Chondrocyte (in vitro differentiated cells): Measurements from ENCODE around the gene RFX3. TPM values are rescaled to one million over a fixed set of nuclear protein-coding genes. Genes with fewer than 3 reads are reported as not detected.

Experiments
- DNase-seq: peaks from one replicate; pipeline ENCODE4 v3.0.0; 2021; ENCODE audit warnings: mixed read lengths, low spot score
- H3K27ac Mint-ChIP-seq: one replicate; pipeline ENCODE4 v1.8.0; 2021; ENCODE audit warnings: mild to moderate bottlenecking, moderate library complexity, mixed read lengths; ENCODE audit not compliant: unreplicated experiment
- H3K27me3 Mint-ChIP-seq: 2 replicates; pipeline ENCODE4 v1.8.0; 2021; ENCODE audit warnings: low read depth, mixed read lengths
- H3K36me3 Mint-ChIP-seq: 2 replicates; pipeline ENCODE4 v1.8.0; 2021; ENCODE audit warnings: low read depth, mixed read lengths
- H3K4me1 Mint-ChIP-seq: 2 replicates; pipeline ENCODE4 v1.8.0; 2021; ENCODE audit warnings: low read depth, mild to moderate bottlenecking, mixed read lengths
- H3K4me3 Mint-ChIP-seq: one replicate; pipeline ENCODE4 v1.8.0; 2021; ENCODE audit warnings: mild to moderate bottlenecking, moderate library complexity, mixed read lengths; ENCODE audit not compliant: unreplicated experiment
- H3K9me3 Mint-ChIP-seq: 2 replicates; pipeline ENCODE4 v1.8.0; 2021; ENCODE audit warnings: low read depth, mixed read lengths
- total RNA-seq: library from RNA; stranded (reverse); gene quantifications from 3 replicates; pipeline ENCODE4 v1.2.1, GENCODE V29; 2021
- TF ChIP-seq, protein P1 (sequence below): fragments of 200-600 bp; sonication (generic); IDR thresholded peaks from 2 replicates; pipeline ENCODE4 v1.5.0; 2021; ENCODE audit warnings: antibody characterized with exemption, mild to moderate bottlenecking, moderate library complexity

RFX3 gene
- total RNA-seq, 1 donor from 2014 or later = 4.1 TPM

DNA sequence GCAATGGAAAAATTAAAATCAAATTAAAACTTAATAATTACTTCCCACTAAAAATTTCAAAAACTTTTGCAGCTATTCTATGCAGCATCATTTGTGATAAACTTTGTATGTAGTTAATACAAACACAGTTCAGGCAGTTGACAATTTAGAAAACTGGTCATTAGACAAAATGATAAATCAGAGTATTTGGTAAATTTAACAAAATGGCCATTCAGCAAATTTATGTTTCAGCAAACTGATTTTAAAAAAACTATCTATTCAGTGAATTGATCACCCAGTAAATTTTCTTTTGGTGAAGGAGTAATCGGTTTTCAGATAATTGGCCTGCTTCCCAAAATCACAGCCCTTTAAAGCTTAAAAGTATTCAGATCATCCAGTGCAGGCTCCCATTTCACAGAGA, 116.3 kb downstream of the RFX3 start:
- H3K4me1 Mint-ChIP-seq = no peaks in the 10 kb centered on the region
- no peaks in the 10 kb centered on the region for H3K9me3 Mint-ChIP-seq
- H3K4me3 Mint-ChIP-seq = no peak overlapping the region
- H3K36me3 Mint-ChIP-seq = no peaks in the 10 kb centered on the region
- no peak for DNase-seq
- no peak overlapping the region for H3K27ac Mint-ChIP-seq
- TF ChIP-seq, protein P1, sequence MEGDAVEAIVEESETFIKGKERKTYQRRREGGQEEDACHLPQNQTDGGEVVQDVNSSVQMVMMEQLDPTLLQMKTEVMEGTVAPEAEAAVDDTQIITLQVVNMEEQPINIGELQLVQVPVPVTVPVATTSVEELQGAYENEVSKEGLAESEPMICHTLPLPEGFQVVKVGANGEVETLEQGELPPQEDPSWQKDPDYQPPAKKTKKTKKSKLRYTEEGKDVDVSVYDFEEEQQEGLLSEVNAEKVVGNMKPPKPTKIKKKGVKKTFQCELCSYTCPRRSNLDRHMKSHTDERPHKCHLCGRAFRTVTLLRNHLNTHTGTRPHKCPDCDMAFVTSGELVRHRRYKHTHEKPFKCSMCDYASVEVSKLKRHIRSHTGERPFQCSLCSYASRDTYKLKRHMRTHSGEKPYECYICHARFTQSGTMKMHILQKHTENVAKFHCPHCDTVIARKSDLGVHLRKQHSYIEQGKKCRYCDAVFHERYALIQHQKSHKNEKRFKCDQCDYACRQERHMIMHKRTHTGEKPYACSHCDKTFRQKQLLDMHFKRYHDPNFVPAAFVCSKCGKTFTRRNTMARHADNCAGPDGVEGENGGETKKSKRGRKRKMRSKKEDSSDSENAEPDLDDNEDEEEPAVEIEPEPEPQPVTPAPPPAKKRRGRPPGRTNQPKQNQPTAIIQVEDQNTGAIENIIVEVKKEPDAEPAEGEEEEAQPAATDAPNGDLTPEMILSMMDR = no peak
- no peaks in the 10 kb centered on the region for H3K27me3 Mint-ChIP-seq

DNA sequence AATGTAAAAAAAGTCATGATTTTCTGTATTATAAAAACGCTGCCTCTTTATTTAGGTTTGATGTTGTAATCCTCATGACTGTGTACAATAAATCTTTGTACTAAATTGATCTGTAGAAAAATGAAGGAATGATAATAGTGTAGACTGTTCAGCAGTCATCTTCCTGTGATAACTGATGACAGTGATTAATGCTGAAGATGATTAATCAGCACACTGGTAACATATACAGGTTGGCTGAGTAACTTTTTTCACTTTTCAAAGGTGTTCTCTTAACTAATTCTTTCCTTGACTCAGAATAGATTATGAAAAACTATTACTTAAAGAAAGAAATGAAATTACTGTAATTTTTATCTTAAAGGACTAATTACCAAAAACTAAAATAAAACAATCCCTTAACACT, 122.5 kb downstream of the RFX3 start:
- Mint-ChIP-seq H3K4me1 (no peaks in the 10 kb centered on the region), H3K36me3 (no peaks in the 10 kb centered on the region), H3K27ac (no peak overlapping the region), H3K9me3 (no peaks in the 10 kb centered on the region), H3K4me3 (no peak overlapping the region), H3K27me3 (no peaks in the 10 kb centered on the region)
- TF ChIP-seq, protein P1 = no peak
- DNase-seq = no peak

DNA sequence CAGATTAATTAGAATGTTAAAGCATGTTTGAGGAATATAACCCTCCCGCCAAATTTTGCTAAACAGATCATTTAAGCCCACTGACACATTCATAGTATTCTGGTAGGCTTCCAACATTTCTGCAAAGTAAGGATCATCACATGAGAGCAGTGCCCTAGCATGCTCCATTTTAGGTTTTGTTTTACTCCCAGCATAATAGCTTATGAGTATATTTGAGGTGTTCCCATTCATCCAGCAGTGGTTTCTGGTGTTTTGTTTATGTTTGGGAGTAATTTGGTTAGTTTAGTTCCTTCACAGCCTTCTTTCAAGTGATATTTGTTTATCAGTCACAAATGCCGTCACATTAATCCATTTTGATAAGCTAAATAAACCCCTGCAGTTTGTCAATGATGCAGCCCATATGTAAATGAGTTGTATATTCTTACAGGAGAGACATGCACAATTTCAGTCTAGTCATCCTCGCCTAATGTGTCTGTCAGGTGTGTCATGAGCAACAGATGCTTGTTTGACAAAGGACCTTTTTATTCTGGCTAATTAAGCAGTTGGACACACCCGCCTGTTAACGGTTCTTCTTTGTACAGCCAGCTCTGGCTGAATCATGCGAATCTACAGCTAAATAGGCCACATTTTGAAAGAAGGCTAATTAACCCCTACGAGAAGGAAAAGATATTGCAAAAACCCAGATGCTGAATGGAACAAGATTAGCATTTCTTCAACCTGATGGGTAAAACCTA, 124.4 kb downstream of the RFX3 start:
- Mint-ChIP-seq H3K4me1 (no peaks in the 10 kb centered on the region), H3K9me3 (no peaks in the 10 kb centered on the region), H3K27ac (no peak overlapping the region), H3K36me3 (no peaks in the 10 kb centered on the region), H3K27me3 (no peaks in the 10 kb centered on the region), H3K4me3 (no peak overlapping the region)
- no peak for DNase-seq
- TF ChIP-seq, protein P1 = no peak

DNA sequence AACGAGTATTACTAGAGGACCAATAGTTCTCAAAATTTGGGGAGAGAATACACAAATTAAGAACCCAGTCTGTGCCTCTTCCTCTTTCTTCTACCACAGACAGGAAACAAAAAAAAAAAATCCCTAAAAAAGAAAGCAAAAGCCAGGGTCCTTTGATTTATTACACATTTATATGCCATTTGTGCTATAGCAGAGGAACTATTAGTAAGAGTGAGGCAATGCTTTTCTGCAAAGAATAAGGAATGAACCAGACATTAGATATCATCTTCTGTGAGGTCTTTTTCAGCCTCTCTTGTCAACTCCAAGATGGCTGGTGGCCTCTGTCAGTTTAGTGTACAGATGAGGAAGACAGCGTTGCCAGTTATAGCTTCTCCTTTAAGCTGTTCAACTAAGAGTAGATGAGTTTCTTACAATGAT, 127.6 kb downstream of the RFX3 start:
- no peaks in the 10 kb centered on the region for H3K4me1 Mint-ChIP-seq
- H3K4me3 Mint-ChIP-seq = no peak overlapping the region
- DNase-seq = no peak
- TF ChIP-seq, protein P1 = no peak
- no peaks in the 10 kb centered on the region for H3K27me3 Mint-ChIP-seq
- peaks cover 3% of the 10 kb centered on the region for H3K36me3 Mint-ChIP-seq
- no peaks in the 10 kb centered on the region for H3K9me3 Mint-ChIP-seq
- no peak overlapping the region for H3K27ac Mint-ChIP-seq

DNA sequence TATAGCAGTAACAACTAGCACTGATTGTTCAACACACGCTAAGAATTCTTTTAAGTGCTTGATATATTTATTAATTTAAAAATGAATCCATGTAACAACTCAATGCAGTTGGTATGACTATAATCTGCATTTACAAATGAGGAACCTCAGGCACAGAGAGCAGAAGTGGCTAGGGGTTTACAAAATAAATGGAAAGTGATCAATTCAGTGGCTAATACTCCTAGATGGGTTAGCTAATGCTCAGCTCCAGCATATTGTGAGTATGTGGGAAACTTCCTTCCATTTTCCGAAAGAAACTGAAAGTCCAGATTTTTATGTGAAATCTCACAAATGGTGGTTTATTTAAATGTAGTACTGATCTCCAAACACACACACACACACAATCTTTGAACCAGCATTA, 128.0 kb downstream of the RFX3 start:
- no peaks in the 10 kb centered on the region for H3K27me3 Mint-ChIP-seq
- peaks cover 3% of the 10 kb centered on the region for H3K36me3 Mint-ChIP-seq
- no peak overlapping the region for H3K4me3 Mint-ChIP-seq
- H3K9me3 Mint-ChIP-seq = no peaks in the 10 kb centered on the region
- TF ChIP-seq, protein P1 = no peak
- no peak for DNase-seq
- H3K4me1 Mint-ChIP-seq = no peaks in the 10 kb centered on the region
- no peak overlapping the region for H3K27ac Mint-ChIP-seq
